Epithelial cell of proximal tubule (primary cell): ENCODE measurements around the gene SHISAL2B. TPM values are rescaled to one million over a fixed set of nuclear protein-coding genes. Genes with fewer than 3 reads are reported as not detected.

Experiments
- DNase-seq: peaks from one replicate; pipeline ENCODE4 v3.0.0-alpha.2; 2011; ENCODE audit warnings: low read depth
- H3K4me3 ChIP-seq: 2 replicates; pipeline ENCODE4 v1.5.1; 2011; ENCODE audit warnings: low read depth, mild to moderate bottlenecking, low read length
- total RNA-seq: library from RNA; depleted of rRNA; stranded (reverse); fragments of >200 nt; gene quantifications from 2 replicates; pipeline ENCODE4 v1.2.3, GENCODE V29; 2015
- TF ChIP-seq, protein P1 (sequence below): conservative IDR thresholded peaks from 2 replicates; pipeline ENCODE4 v1.5.1; 2012; ENCODE audit warnings: low read depth, mild to moderate bottlenecking, low read length

SHISAL2B gene
- total RNA-seq, 1 donor from 2014 or later = not detected

DNA sequence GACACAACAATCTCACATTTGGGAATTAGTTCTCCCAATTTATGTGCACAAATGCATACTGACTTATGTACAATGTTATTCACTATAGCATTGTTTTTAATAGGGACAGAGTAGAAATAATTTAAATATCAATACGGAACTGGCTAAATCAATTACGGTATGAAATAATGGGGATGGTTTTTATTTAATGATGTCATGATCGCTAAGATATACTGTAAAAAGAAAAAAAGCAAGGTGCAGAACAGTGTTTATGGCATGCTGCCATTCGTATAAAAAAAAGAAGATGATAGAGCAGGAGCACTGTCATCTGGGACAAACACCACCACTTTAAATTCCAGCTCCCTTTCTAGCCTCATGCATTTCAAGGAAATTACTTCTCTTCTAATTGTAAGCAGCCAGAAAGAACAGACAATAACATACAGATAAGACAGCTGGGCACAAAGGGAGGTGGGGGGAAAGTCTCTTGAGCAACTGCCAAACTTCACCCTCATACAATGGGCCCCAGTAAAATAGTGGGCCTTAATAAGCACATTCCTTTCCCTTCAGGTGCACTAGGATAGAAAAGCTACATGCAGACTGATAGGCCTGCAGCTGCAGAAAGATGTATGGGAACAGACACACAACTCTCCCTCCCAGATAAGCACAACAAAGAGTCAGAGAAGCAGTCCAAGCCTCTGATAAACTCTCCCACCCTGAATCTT is 69.8 kb downstream of the SHISAL2B start:
- no peak for DNase-seq
- TF ChIP-seq, protein P1, sequence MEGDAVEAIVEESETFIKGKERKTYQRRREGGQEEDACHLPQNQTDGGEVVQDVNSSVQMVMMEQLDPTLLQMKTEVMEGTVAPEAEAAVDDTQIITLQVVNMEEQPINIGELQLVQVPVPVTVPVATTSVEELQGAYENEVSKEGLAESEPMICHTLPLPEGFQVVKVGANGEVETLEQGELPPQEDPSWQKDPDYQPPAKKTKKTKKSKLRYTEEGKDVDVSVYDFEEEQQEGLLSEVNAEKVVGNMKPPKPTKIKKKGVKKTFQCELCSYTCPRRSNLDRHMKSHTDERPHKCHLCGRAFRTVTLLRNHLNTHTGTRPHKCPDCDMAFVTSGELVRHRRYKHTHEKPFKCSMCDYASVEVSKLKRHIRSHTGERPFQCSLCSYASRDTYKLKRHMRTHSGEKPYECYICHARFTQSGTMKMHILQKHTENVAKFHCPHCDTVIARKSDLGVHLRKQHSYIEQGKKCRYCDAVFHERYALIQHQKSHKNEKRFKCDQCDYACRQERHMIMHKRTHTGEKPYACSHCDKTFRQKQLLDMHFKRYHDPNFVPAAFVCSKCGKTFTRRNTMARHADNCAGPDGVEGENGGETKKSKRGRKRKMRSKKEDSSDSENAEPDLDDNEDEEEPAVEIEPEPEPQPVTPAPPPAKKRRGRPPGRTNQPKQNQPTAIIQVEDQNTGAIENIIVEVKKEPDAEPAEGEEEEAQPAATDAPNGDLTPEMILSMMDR = no peak
- no peak overlapping the region for H3K4me3 ChIP-seq

GRCh38 chr5:64763948-64764503 is 73.7 kb downstream of the SHISAL2B start:
- H3K4me3 ChIP-seq = no peak overlapping the region
- DNase-seq = no peak
- TF ChIP-seq, protein P1 = no peak

DNA sequence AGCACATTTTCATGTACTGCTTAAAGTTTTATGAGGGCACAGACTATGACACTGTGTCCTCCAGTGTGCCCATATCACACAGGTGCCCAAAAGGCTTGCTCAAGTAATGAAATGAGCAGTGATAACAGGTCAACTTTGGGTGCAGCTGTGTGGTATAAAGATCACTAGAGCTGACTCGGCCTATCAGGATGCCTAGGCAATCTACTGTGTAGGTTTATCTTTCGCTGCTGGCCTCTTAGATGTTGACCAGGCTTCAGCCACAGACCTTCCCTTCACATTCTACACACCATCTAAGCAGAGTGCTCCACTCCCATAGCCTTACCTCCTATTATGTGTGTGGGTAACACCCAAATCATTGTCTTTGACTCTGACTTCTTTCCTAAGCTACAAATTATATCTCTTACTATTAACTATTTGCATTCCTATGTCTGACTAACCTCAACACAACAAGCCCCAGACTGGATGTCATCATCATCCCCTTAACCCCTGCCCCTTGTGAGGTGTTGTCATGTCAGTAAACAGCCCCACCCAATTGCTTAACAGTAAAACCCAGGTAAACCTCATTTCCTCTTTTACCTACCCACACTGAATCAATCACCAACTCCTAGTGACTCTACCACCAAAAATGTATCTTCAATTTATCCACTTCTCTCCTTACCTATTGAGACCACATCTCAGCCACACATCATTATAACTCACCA is 75.7 kb downstream of the SHISAL2B start:
- peak; percentile 31 for DNase-seq
- no peak overlapping the region for H3K4me3 ChIP-seq
- TF ChIP-seq, protein P1 = no peak

- H3K4me3 ChIP-seq = peak overlapping the region; percentile 75
- TF ChIP-seq, protein P1 = no peak
- no peak for DNase-seq
Measured at GRCh38 chr5:64766941-64767340, 76.6 kb downstream of the SHISAL2B start.

Other genes with a start within 250 kb of the SHISAL2B start
- under 0.01 TPM in 1 of 2 replicates, not detected in the other for gene RGS7BP, start 184.5 kb upstream of the SHISAL2B start, total RNA-seq
- 5.9 and 6.2 TPM in 2 replicates for gene SREK1IP1, start 78.2 kb downstream of the SHISAL2B start, total RNA-seq
- 13.5 and 17.6 TPM in 2 replicates for gene CWC27, start 78.4 kb downstream of the SHISAL2B start, total RNA-seq